Measurements from ENCODE around the gene TECPR2.

DNA sequence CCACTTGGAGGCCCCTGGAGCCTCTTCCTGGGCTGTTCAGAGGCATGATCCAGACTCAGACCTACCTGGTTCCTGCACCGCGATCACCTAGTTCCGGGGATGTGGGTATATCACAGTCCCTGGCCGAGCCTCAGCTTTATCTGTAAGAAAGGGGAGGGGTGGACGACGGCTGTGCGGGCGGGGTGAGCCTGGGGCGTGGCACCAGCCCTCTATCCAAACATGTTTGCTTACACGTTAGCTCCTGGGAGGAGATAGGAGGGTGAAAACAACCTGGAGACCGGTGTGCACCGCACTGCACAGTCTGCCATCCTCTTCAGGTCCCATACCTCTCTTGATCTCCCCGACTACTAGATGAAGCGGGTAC is 145.7 kb downstream of the TECPR2 start:
- TF ChIP-seq, protein P1, sequence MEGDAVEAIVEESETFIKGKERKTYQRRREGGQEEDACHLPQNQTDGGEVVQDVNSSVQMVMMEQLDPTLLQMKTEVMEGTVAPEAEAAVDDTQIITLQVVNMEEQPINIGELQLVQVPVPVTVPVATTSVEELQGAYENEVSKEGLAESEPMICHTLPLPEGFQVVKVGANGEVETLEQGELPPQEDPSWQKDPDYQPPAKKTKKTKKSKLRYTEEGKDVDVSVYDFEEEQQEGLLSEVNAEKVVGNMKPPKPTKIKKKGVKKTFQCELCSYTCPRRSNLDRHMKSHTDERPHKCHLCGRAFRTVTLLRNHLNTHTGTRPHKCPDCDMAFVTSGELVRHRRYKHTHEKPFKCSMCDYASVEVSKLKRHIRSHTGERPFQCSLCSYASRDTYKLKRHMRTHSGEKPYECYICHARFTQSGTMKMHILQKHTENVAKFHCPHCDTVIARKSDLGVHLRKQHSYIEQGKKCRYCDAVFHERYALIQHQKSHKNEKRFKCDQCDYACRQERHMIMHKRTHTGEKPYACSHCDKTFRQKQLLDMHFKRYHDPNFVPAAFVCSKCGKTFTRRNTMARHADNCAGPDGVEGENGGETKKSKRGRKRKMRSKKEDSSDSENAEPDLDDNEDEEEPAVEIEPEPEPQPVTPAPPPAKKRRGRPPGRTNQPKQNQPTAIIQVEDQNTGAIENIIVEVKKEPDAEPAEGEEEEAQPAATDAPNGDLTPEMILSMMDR (IDR thresholded peaks at IDR 0.05), result no peak
- TF ChIP-seq POLR2A (IDR thresholded peaks at IDR 0.05), result no peak
